HG03139 (cell line): Measurements from ENCODE around the gene FCER1G.
A peak's percentile ranks its signal among the peaks of the same experiment; 100 is the strongest.

ENCODE experiments used
- ATAC-seq: cut with Tn5 transposase; IDR thresholded peaks from one replicate; pipeline ENCODE4 v1.9.1; 2021; ENCODE audit not compliant: unreplicated experiment

The FCER1G gene

DNA sequence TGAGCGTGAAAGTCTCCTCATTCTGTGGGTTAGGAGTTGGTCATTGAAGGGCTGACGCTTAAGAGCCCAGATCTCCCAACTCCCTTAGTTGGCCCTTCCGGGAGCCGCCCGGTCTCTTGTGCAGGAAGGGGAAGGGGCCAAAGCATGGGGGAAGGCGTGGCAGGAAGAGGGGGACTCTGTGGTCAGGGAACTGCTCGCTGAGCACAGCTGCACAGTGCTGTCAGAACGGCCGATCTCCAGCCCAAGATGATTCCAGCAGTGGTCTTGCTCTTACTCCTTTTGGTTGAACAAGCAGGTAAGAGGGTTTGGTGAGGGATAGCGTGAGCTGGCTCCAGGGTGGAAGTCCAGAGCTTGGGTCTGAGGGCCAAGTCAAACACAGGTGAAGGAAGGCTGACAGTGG, at the start of gene FCER1G:
TSS of gene FCER1G (plus strand) at position 220 of the 400 bp plus-strand sequence. CDS start at position 247, 27 bp downstream.
- no peak for ATAC-seq

DNA sequence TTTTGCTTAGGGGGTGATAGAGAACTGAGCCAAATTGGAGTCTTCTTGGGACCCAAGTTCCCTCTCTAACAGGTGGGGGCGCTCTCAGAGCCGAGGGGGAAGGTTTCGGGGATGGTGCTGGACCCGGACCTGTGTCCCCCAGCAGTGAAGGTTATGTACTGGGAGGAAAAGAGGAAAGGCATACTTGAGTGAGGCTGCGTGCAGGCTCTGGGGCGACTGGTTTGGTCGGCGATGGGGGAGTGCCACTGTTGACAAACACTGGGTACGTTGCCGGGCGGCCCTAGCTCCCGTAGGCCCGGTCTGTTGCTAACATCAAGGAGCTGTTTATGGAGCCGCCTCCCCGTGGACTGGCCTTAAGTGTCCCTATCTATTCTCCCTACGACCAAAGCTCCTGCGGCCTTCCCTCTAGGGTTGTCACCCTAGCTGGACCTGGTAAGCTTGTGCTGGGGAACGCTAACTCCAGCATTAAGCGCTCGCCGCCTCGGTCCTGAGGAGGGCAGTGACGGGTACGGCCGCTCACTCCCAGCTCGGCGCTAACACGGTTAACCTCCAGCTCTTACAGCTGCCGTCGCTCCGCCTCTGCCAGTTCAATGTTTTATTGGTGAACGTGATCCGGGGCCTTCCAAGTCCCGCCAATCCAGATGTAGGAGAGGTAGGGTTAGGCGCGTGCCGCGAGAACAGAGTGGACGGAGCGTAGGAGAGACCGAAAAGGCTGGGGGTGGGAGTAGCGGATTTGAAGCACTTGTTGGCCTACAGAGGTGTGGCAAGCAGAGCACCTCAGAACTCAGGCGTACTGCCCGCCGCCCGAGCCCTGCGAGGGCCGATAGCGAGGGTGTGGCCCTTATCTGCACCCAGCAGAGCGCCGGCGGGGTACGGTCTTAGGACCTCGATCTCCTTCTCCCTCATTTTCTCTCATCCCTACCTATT, 49.1 kb upstream of the FCER1G start, which contains the start of gene PPOX:
TSS of gene PPOX (plus strand) at position 685 of the 927 bp plus-strand sequence. CDS start 422 bp downstream, outside the sequence.
- ATAC-seq: peak; percentile 92

DNA sequence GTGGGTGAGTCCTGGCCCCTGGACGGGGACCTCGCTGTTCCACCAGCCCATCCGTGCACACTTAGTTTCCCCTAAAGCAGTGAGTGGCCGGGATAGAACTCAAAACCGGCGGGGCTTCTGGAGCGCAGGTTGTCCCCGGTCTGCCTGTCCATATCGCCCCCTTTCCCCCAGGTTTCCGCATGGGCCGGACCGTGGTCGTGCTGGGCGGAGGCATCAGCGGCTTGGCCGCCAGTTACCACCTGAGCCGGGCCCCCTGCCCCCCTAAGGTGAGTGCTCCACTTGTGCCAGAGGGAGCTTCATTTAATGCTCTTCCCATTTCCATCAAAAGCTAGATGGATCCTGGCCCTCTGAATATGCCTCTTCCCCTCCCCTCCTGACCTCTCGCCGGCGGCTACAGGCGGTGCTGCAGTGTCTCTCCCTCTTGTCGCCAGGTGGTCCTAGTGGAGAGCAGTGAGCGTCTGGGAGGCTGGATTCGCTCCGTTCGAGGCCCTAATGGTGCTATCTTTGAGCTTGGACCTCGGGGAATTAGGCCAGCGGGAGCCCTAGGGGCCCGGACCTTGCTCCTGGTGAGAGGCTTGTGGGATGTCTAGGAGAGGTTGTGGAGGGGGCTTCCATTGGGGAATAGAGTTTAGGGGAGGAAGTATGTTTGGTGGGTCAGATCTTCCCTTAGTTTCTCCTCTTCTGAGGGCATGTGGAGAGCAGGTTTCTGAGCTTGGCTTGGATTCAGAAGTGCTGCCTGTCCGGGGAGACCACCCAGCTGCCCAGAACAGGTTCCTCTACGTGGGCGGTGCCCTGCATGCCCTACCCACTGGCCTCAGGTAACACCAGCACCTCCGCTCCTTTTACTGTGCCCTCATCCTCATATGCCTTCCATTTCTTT, 48.2 kb upstream of the FCER1G start:
- ATAC-seq: no peak

DNA sequence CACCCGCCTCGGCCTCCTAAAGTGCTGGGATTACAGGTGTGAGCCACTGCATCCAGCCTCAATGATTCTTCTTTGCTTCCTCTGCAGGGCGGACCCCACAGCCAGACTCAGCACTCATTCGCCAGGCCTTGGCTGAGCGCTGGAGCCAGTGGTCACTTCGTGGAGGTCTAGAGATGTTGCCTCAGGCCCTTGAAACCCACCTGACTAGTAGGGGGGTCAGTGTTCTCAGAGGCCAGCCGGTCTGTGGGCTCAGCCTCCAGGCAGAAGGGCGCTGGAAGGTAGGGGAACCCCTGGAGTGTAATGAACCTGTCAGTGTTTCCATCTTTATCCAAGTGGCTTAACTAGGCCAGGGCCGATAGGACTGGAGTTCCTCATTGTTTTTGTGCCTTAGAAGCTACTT, 46.2 kb upstream of the FCER1G start:
- no peak for ATAC-seq

DNA sequence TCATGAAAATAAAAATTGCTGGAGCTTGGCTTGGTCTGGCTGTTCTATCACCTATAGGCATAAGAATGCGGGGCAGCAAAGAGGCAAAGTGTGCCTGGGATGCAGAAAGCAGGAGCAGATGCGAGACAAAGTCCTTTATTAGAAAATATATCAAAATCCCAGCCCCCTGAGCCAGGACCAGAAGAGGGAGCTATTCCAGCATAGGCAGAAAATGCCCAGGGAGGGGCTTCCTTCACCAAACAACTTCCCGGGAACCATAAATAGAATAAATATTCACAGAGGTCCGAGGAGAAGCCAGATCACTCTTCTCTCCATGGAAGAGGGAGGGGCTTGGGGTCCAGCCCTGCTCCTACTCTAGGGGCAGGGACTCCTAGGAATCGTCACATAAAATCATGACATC, 43.9 kb upstream of the FCER1G start:
- no peak for ATAC-seq

DNA sequence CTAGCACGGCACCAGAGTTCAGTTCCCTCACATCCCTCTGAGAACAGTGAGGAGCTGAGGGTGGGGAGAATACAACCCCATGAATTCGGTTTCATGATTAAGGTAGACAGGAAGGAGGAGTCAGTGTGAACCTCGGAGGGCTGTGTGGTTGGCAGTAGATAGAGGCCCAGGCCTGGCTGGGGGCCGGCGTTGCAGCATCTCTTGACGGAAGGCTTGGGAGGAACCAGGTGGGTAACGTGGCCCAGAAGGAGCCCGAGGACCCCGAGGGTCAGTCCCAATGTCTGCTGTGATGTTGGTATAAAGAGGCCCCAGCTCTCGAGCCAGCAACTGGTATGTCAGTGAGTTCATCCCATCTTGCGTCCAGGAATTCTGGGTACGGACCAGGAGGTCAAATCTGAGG, 43.4 kb upstream of the FCER1G start:
- ATAC-seq: no peak

DNA sequence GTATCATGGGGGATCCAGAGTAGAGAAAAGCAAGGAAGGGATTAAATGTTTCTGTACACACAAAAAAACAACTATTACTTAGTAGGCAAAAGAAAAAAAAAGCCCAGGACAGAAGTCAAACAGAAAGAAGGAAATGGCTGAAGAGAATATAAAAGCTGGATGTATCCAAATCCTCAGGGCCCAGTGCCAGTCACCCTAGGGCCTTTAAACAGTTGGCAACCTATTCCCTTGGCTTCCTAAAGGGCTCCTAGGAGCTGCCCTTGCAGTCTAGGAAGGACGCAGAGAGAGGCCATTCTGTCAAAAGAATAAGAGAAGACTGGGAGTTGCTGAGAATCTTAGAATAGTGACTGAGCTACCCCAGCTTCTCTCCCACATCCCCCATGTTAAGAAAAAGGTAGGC, 42.7 kb upstream of the FCER1G start:
- no peak for ATAC-seq

DNA sequence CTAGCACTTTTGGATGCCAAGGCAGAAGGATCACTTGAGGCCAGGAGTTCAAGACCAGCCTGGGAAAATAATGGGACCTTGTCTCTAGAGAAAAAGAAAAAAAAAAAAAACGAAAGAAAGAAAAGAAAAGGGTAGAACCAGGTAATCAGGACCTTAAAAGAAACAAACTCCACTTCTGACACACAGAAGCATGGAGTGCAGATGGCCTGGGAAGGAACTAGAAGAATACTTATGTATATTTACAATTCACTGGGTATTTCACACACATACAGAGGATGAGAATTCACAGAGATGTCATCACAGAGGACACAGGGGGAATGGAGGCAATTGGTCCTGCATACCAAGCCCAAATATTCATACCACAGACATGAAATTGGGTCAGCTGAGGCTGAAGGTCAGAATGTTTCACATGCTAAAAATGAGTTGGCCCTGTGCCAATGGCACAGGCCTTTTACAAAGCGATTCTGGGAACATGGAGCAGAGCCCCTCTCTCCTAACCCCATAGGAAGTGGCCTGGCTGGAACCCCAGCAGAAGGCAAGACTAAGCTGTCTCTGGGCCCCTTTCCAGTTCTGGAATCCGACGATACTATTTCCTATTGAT, 42.2 kb upstream of the FCER1G start:
- ATAC-seq: no peak

DNA sequence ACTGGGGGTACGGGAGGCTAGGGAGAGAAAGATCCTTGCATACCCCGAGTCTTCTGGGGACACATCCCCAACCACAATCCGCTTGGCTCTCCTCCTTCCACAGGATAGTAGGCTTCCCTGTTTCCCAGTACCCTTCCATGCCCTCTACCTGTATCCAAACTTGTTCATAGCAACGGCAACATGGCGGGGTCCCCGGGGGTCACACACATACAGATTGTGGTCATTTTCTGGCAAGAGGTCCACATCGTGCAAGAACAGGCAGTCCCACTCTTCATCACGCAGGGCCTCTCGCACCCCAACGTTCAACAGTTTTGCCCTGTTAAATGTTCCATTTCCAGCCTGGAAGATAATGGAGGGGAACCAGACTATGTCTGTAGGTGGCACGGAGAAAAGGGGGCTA, 41.4 kb upstream of the FCER1G start:
- no peak for ATAC-seq

DNA sequence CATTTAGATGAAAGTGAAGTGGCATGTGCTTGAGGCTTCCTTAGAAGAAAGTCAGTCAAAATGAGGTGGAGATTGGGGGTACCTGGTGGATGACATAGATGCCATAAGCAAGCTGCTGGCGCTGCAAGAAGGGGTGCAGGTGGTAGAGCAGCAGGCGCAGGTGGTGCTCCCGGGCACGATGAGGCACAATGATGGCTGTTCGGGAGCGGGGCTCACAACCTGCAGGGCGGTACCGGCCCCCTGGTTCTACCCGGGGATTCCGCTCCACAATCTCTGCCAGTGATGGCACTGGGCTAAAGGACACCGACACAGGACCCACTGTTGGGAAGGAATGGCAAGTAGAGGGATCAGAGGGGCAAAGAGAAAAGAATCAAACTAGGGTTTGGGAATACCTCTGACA, 40.2 kb upstream of the FCER1G start:
- ATAC-seq: no peak

DNA sequence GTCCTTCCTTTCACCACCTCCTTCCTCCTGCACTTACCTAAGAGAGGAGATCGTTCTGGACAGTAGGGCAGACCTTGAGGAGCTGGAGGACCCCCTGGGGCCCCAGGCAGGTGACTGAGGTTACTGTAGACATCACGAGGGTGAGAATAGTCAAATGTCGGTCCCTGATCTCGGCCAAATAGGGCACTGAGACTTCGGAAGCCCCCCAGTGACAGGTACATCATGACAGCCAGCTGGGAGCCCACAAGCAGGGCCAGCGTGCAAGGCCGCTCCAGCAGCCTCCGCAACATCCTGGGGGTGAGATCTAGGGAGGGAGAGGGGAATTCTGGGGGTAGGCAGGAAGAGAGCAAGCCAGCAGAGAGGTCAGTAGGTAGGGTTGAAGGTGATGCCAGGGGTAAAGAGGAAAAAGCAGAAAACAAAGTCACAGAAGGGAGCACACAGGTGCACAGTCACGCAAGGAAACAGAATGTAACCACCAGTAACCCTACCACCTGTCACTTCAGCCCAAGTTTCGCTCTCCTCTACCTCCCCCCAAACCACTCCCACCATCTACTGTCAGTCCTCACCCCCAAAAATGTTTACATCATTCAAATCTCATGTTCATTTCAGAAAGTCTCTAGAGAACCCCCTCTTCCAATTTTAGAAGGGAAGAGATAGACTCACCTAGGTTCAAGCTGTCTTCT, 39.2 kb upstream of the FCER1G start:
- no peak for ATAC-seq

DNA sequence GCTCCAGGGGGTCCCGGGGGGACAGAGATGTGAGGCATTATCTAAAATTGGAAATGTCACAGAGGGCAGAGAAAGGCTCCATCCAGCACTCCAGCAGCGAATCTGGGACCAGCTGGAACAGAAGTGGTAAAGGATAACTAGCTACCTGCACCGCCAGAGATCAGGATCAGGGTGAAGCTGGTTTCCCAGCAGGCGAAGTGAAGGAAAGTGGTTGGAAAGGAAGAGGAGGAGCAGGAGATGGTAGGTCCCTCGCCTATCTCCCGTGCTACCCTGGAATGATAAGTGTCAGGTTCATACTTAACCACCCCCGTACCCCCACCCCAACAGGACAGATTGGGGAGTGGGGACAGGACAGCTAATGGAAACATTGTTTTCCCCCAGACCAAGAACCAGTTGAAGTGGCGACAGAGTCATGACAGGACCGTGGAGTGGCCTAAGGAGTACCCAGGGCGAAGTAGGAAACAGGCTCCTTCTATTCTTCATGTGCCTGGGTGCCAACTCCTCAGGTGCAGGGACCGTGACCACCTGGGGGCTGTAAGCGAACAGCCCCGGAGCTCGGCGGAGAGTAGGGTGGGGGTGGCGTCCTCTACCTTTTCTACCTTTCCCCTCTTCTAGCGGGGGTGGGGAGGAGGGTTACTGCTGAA, 38.5 kb upstream of the FCER1G start:
- ATAC-seq: no peak

DNA sequence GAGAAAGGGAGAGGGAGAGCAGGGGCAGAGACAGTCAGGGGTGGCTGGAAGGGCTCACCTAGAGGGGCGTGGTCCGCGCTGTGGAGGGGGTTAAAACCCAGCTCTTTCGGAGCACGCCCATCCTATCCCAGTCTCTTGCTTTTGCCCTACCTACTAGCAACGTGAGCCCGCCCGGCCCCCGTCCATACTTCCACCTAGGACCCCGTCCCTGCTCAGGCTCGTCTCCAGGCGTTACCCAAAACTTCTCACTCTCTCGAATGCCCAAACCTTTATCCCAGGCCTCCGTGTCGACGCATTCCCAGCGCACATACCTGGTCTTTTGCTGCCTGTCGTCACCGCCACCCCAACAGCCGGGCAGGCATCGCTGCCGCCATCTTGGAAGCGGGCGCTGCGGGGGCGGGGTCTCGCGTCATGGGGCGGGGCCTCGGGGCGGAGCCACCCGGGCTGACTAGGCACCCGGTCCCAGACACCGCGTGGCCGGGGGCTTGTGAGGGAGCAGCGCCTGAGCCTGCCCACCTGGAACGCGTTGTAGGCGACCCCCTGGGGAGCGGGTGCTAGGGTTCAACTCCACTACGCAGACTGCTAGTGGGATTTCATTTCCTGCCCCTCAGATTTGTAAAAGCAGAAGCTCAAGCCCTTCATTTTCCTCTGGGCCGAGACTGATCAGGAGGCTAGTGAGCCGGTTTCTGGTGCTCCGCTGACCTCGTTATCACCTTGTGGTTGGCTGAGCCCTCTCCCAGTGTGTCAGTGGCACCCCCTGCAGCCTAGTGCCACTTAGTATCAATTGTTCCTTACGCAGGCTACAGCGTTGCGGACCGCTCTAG, 37.8 kb upstream of the FCER1G start, which contains the start of gene B4GALT3:
TSS of gene B4GALT3 (minus strand) at position 396 of the 824 bp plus-strand sequence. CDS start 1,447 bp downstream, outside the sequence.
- peak; percentile 79 for ATAC-seq

DNA sequence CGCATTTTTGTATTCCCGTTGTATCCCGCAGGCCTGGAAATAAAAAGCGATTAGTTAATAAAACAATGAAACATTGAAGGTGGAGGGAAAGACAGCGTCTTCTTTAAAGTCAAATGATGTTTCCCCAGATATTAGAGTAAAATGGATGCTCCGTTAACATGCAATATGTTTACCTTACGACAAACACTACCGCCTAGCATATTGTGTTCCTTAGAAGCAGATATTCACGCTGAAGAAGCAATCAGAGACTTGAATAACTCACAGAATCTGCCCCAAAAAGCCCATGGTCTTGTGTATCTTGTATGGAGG, 37.2 kb upstream of the FCER1G start:
- no peak for ATAC-seq

DNA sequence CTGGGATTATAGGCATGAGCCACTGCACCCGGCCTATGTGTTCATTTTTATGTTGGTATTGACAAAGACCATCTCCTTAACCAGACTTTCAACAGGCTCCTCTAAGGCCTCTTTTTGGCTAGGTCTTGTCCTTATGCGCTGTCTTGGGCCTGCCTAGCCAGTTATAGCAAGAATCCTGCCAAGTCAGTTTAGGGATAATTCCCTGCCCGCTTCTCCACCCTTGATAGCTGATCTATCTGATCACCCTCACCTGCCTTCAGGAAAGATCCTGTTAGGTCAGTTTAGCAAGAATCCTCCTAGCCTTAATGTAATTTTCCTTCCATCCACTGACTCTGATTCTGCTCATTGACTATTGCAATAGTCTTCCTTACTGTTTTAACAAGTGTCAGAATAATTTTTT, 35.4 kb upstream of the FCER1G start:
- no peak for ATAC-seq

DNA sequence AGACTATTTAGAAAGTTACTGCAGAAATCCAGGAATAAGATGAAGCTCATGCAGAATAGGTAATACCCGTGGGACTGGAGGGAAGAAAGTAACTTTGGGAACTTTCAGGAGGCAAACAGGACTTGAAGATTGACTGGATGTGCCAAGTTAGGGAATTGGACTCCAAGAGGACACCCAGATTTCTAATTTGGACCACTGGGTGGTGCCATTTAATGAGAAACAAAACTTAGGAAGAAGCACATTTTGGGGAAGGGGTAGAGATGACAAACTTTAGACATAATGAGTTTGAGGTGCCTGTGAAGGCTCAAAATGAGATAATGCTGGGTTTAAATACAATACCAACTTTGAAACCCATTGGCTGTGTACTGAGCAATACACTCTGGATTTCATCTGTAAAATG, 34.5 kb upstream of the FCER1G start:
- no peak for ATAC-seq

DNA sequence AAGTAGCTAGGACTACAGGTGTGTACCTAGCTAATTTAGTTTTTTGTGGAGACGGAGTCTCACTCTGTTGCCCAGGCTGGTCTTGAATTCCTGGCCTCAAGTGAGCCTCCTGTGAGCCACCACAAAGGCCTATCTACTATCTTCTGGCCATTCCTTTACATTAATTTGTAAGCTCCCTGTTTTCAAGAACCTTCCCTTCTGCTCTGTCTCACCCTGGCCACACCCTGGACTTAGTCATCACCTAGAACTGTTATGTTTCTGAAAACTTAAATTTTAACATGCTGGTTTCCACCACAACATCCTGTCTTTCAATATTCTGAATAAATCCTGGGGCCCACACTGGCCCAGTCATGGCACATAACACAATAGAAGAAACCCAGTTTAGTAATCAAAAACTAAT, 32.9 kb upstream of the FCER1G start:
- peak; percentile 39 for ATAC-seq

DNA sequence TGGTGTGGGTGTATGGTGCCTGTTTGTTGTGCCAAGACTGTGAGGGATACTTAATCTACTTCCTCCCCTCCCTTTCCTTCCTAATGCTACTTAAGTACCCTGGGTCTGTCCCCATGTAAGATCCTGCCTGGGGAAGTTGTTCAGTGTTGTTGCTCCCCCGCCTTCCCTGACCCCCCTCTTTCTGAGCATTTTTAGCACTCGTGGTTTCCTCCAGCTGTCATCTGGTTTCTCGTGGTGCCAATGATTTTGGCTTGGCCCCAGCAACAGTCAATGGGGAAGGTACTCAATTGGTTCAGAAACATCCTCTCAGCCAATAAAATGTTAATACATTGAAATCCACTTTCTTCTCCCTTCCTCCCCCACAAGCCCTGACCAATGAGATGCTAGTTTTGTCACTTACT, 29.8 kb upstream of the FCER1G start:
- ATAC-seq: peak; percentile 65

DNA sequence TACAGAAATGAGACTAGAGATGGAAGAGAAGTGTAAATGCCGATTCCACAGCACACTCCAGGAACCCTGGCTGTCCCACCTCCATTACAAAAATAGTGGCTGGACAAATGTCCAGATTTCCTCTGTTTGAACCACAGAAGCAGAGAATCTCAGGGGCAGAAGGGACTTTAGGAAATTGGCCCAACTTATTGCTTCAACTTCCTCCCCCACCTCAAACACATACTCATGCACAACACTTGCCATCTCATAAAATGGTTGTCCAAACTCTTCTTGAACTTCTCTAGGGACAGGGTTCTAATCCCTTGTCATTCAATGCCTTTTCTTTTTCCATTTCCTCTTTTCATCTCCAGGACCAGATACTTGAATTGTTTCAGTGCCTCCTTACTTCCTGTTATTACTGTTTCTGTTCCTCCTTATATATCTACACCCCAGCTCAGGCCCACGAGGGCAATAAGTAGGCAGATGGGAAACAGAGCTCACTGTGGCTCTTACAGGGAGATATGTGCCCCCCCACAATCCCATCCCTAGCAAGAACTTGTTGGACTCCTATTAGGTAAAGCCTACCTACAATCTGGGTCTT, 29.3 kb upstream of the FCER1G start:
- ATAC-seq: peak; percentile 35
